Vagina (tissue), 2 donors: Measurements from ENCODE around the gene RASGRP2.

ENCODE experiments used
- CTCF ChIP-seq, 3 experiments: fragments of 450-650 bp in 2 of 3; fragments of 200-600 bp in 1 of 3; sonication (generic) in 1 of 3; IDR thresholded peaks; one replicate each; pipeline ENCODE4 v1.5.1; 2017 to 2019; ENCODE audit warnings: antibody characterized with exemption in 3 of 3, mild to moderate bottlenecking in 2 of 3, moderate library complexity in 2 of 3
- POLR2A ChIP-seq, 2 donors: fragments of 450-650 bp; IDR thresholded peaks; one replicate each; pipeline ENCODE4 v1.6.1; 2017; ENCODE audit warnings: antibody characterized with exemption in 2 of 2, mild to moderate bottlenecking in 2 of 2, moderate library complexity in 2 of 2
- POLR2AphosphoS5 ChIP-seq, 2 donors: sonication (generic); formaldehyde crosslinking; IDR thresholded peaks; one replicate each; pipeline ENCODE4 v1.9.0; 2017; ENCODE audit warnings: antibody characterized with exemption in 2 of 2, mild to moderate bottlenecking in 2 of 2, low read depth in 1 of 2; ENCODE audit not compliant: insufficient read depth in 1 of 2

GRCh38 chr11:64721359-64721699 lies 22.6 kb downstream of the RASGRP2 start:
- TF ChIP-seq CTCF (IDR thresholded peaks at IDR 0.05) (no peak), POLR2A (IDR thresholded peaks at IDR 0.05) (no peak), POLR2AphosphoS5 (IDR thresholded peaks at IDR 0.05; ENCODE audit: insufficient read depth in 1 of 2, low read depth in 1 of 2) (no peak)
